A549 (cell line): ENCODE data around the gene CMTM3. TPM values are rescaled to one million over a fixed set of nuclear protein-coding genes. Genes with fewer than 3 reads are reported as not detected.

Experiments
- ATAC-seq, 2 experiments: fragments of 200-7000 bp in 1 of 2; fragments of >200 bp in 1 of 2; cut with Nextera tagmentation in 1 of 2; cut with Tn5 transposase in 1 of 2; 3 replicates each; pipeline versions ENCODE4 v1.8.0 to v1.9.1; 2018 to 2020; ENCODE audit warnings: mild to moderate bottlenecking in 1 of 2, moderate library complexity in 1 of 2
- CTCF ChIA-PET: fragments of 300-600 bp; sonication (Branson Sonifier 250); formaldehyde crosslinking; extraction: SDS; loops from one replicate; lab custom pipeline; 2021; ENCODE audit warnings: antibody characterized with exemption, inconsistent platforms; lab: Yijun Ruan, JAX
- POLR2A ChIA-PET: fragments of 350-600 bp; formaldehyde crosslinking; extraction: SDS; loops from one replicate; lab custom pipeline; 2021; ENCODE audit warnings: antibody characterized with exemption, inconsistent platforms; lab: Yijun Ruan, JAX
- DNase-seq, 2 experiments: peaks; one replicate each; pipeline versions ENCODE4 v3.0.0 to v3.0.0-alpha.2; 2011 to 2016; ENCODE audit warnings: low read depth in 1 of 2, low spot score in 1 of 2
- FAIRE-seq: peaks from 2 replicates; lab custom pipeline; 2011; peaks lifted over from hg19 to GRCh38; lab: Jason Lieb, UNC
- H3K27ac ChIP-seq, 2 experiments: fragments of >200 bp; sonication (Bioruptor Twin); formaldehyde crosslinking; 3 replicates each; pipeline ENCODE4 v1.5.1; 2016 to 2017
- H3K4me1 ChIP-seq: fragments of >200 bp; sonication (Bioruptor Twin); formaldehyde crosslinking; 3 replicates; pipeline ENCODE4 v1.6.1; 2016
- H3K4me2 ChIP-seq: fragments of >200 bp; sonication (Bioruptor Twin); formaldehyde crosslinking; 3 replicates; pipeline ENCODE4 v1.6.1; 2016
- H3K4me3 ChIP-seq: fragments of >200 bp; sonication (Bioruptor Twin); formaldehyde crosslinking; 3 replicates; pipeline ENCODE4 v1.5.1; 2016
- H3K9me3 ChIP-seq: fragments of >200 bp; sonication (Bioruptor Twin); formaldehyde crosslinking; 3 replicates; pipeline ENCODE4 v1.6.1; 2016
- ATOH8 ChIP-seq: fragments of 250-450 bp; sonication (Bioruptor Pico); IDR thresholded peaks from 2 replicates; pipeline ENCODE4 v1.5.0; 2020; ENCODE audit warnings: low read depth, mild to moderate bottlenecking, moderate library complexity
- BCL3 ChIP-seq: fragments of >200 bp; sonication (Bioruptor Twin); formaldehyde crosslinking; IDR thresholded peaks from 3 replicates; pipeline ENCODE4 v1.6.1; 2016
- BHLHE40 ChIP-seq: IDR thresholded peaks from 2 replicates; pipeline ENCODE4 v1.6.1; 2012; ENCODE audit warnings: low read depth, low read length, inconsistent platforms
- CBX2 ChIP-seq: fragments of 200-600 bp; sonication (generic); IDR thresholded peaks from 2 replicates; pipeline ENCODE4 v1.6.1; 2016; ENCODE audit warnings: low read depth, mild to moderate bottlenecking, borderline replicate concordance
- CBX8 ChIP-seq: fragments of 200-600 bp; sonication (generic); IDR thresholded peaks from 2 replicates; pipeline ENCODE4 v1.6.1; 2016
- CEBPB ChIP-seq, 2 experiments: fragments of >200 bp in 1 of 2; sonication (Bioruptor Twin) in 1 of 2; formaldehyde crosslinking in 1 of 2; IDR thresholded peaks; 2 replicates each; pipeline ENCODE4 v1.6.1; 2012 to 2016
- CHD2 ChIP-seq: fragments of 150-350 bp; IDR thresholded peaks from 2 replicates; pipeline ENCODE4 v1.6.1; 2014; ENCODE audit warnings: low read length; ENCODE audit not compliant: partially characterized antibody
- CTCF ChIP-seq: fragments of >200 bp; sonication (Bioruptor Twin); formaldehyde crosslinking; IDR thresholded peaks from 3 replicates; pipeline ENCODE4 v1.5.1; 2016
- E2F6 ChIP-seq: IDR thresholded peaks from 2 replicates; pipeline ENCODE4 v1.6.1; 2012; ENCODE audit warnings: low read depth, borderline replicate concordance
- EHF ChIP-seq: fragments of 250-450 bp; sonication (Bioruptor Pico); IDR thresholded peaks from 2 replicates; pipeline ENCODE4 v1.5.0; 2020; ENCODE audit warnings: mild to moderate bottlenecking
- EHMT2 ChIP-seq: fragments of 200-600 bp; sonication (generic); IDR thresholded peaks from 2 replicates; pipeline ENCODE4 v1.6.1; 2016; ENCODE audit warnings: antibody characterized with exemption, low read depth, mild to moderate bottlenecking, moderate library complexity
- ELK1 ChIP-seq: fragments of 150-350 bp; IDR thresholded peaks from 2 replicates; pipeline ENCODE4 v1.6.1; 2014; ENCODE audit warnings: low read depth, mild to moderate bottlenecking, low read length
- EP300 ChIP-seq, 2 experiments: fragments of >200 bp; sonication (Bioruptor Twin); formaldehyde crosslinking; IDR thresholded peaks; 2 replicates in 1 of 2; 3 replicates in 1 of 2; pipeline ENCODE4 v1.6.1; 2016 to 2017
- ESRRA ChIP-seq: fragments of 150-350 bp; IDR thresholded peaks from 2 replicates; pipeline ENCODE4 v1.6.1; 2014; ENCODE audit warnings: mild to moderate bottlenecking, low read length, borderline replicate concordance
- FOSL2 ChIP-seq, 2 experiments: fragments of 450-650 bp in 1 of 2; fragments of >200 bp in 1 of 2; sonication (Bioruptor Twin) in 1 of 2; formaldehyde crosslinking; IDR thresholded peaks; 2 replicates each; pipeline versions ENCODE4 v1.5.0 to v1.6.1; 2016 to 2020; ENCODE audit warnings: mild to moderate bottlenecking in 1 of 2, moderate library complexity in 1 of 2
- FOXS1 ChIP-seq: fragments of 250-450 bp; sonication (Bioruptor Pico); IDR thresholded peaks from 2 replicates; pipeline ENCODE4 v1.5.0; 2020; ENCODE audit warnings: mild to moderate bottlenecking, moderate library complexity
- HEYL ChIP-seq: fragments of 250-450 bp; sonication (Bioruptor Pico); IDR thresholded peaks from 2 replicates; pipeline ENCODE4 v1.8.0; 2021; ENCODE audit warnings: mild to moderate bottlenecking, moderate library complexity
- KDM5A ChIP-seq: fragments of 200-600 bp; sonication (generic); IDR thresholded peaks from 2 replicates; pipeline ENCODE4 v1.6.1; 2016; ENCODE audit warnings: antibody characterized with exemption, mild to moderate bottlenecking
- MAX ChIP-seq: IDR thresholded peaks from 2 replicates; pipeline ENCODE4 v1.6.1; 2012
- MAZ ChIP-seq: fragments of 150-350 bp; IDR thresholded peaks from 2 replicates; pipeline ENCODE4 v1.6.1; 2014; ENCODE audit warnings: antibody characterized with exemption, low read depth, low read length, borderline replicate concordance
- RFX5 ChIP-seq: fragments of 450-650 bp; IDR thresholded peaks from 2 replicates; pipeline ENCODE4 v1.7.1; 2014; ENCODE audit warnings: antibody characterized with exemption, mild to moderate bottlenecking, moderate library complexity
- SREBF2 ChIP-seq: fragments of 450-650 bp; IDR thresholded peaks from 2 replicates; pipeline ENCODE4 v1.6.1; 2014; ENCODE audit warnings: mild to moderate bottlenecking, moderate library complexity
- USF2 ChIP-seq: fragments of 450-650 bp; IDR thresholded peaks from 2 replicates; pipeline ENCODE4 v1.6.1; 2014; ENCODE audit warnings: antibody characterized with exemption
- ZFP36 ChIP-seq: fragments of 450-650 bp; IDR thresholded peaks from 2 replicates; pipeline ENCODE4 v1.6.1; 2014; ENCODE audit warnings: borderline replicate concordance; ENCODE audit not compliant: partially characterized antibody
- ZSCAN20 ChIP-seq: fragments of 250-450 bp; sonication (Bioruptor Pico); IDR thresholded peaks from 2 replicates; pipeline ENCODE4 v1.8.0; 2022; ENCODE audit warnings: mild to moderate bottlenecking, moderate library complexity
- WGBS: methylation state at CpG from one replicate; pipeline ENCODE4 v1.1.6; 2017; ENCODE audit errors: missing lambda C conversion rate; 5-methylcytosine and 5-hydroxymethylcytosine counted together
- polyA plus RNA-seq, 4 experiments: library from polyadenylated mRNA; depleted of rRNA in 3 of 4; stranded (reverse); fragments of >200 nt; fragmentation: RNase III in 1 of 4; extraction: RNeasy Plus Mini Kit Qiagen cat#74134 plus additional on column Dnase treatment in 1 of 4; gene quantifications; 2 replicates in 3 of 4; 3 replicates in 1 of 4; pipeline ENCODE4 v1.2.3, GENCODE V29; 2011 to 2017

The CMTM3 gene
- polyA plus RNA-seq, 2 of the 4 experiments (the other 2 are of a cell fraction), result 36.0 to 36.1 TPM

GRCh38 chr16:66618588-66619375 lies 14.3 kb downstream of the CMTM3 start:
- no peak for FAIRE-seq

GRCh38 chr16:66619534-66620428 lies 15.3 kb downstream of the CMTM3 start:
- ChIA-PET CTCF (interaction anchor here (0.6 to 2.6 kb wide), 6 partner anchors 11 to 290 kb away, joined by 3 to 20 read pairs (median 3); no protein-coding TSS in a partner anchor), POLR2A (no interaction called here)
- FAIRE-seq (no peak), DNase-seq (no peak), ATAC-seq (no peak)
- 88% methylated on average over 12 of the region's 12 CpGs for WGBS
- Histone ChIP-seq H3K4me1 (peaks cover 24% of the 10 kb centered on the region), H3K9me3 (no peaks in the 10 kb centered on the region), H3K4me3 (no peak overlapping the region), H3K4me2 (no peak overlapping the region), H3K27ac (no peak overlapping the region)
- TF ChIP-seq KDM5A (no peak), MAZ (no peak), E2F6 (no peak), BHLHE40 (no peak), RFX5 (no peak), EHMT2 (no peak), FOXS1 (CRISPR knock-in tag) (no peak), CEBPB (IDR thresholded peaks at IDR 0.05) (no peak), ELK1 (no peak), ZSCAN20 (no peak), USF2 (no peak), ESRRA (no peak), BCL3 (no peak), HEYL (no peak), ZFP36 (no peak), CBX8 (no peak)

More at GRCh38 chr16:66618588-66619375, 14.3 kb downstream of the CMTM3 start:
- 44% methylated on average over 6 of the region's 10 CpGs for WGBS
- POLR2A ChIA-PET, result no interaction called here
- H3K27ac ChIP-seq, result peak overlapping the region; percentile 37 to 69; a peak in 4 of 6 replicates
- peak; percentile 32 to 59; a peak in 4 of 6 replicates for ATAC-seq
- TF ChIP-seq ATOH8 (CRISPR knock-in tag) (no peak), KDM5A (no peak), EP300 (IDR thresholded peaks at IDR 0.05) (no peak), FOSL2 (IDR thresholded peaks at IDR 0.05) (0 out of 2 replicates have a peak, but pooled peaks have one; percentile 7), FOSL2 (CRISPR knock-in tag; IDR thresholded peaks at IDR 0.05) (no peak), CHD2 (no peak), CBX2 (no peak), HEYL (no peak), MAX (0 out of 2 replicates have a peak, but pooled peaks have one; percentile 6), EHF (CRISPR knock-in tag) (no peak), SREBF2 (no peak), CTCF (no peak)
- peak overlapping the region; percentile 33 for H3K4me2 ChIP-seq
- no peak overlapping the region for H3K4me3 ChIP-seq
- no peaks in the 10 kb centered on the region for H3K9me3 ChIP-seq
- DNase-seq, result peak in 1 of 2 experiments; percentile 26
- CTCF ChIA-PET, result interaction anchor here (0.5 to 2.6 kb wide), 10 partner anchors 8 to 249 kb away, joined by 3 to 20 read pairs (median 4); no protein-coding TSS in a partner anchor
- H3K4me1 ChIP-seq, result peaks cover 24% of the 10 kb centered on the region
